VCaP (cell line): Measurements from ENCODE around the gene MUC6.

ENCODE experiments used
- H3K27ac ChIP-seq: fragments of 450-650 bp; 2 replicates; pipeline ENCODE4 v1.5.1; 2017
- TF ChIP-seq, protein P1 (sequence below): fragments of 450-650 bp; conservative IDR thresholded peaks from 2 replicates; pipeline ENCODE4 v1.5.1; 2017; ENCODE audit warnings: mild to moderate bottlenecking, moderate library complexity

The MUC6 gene

DNA sequence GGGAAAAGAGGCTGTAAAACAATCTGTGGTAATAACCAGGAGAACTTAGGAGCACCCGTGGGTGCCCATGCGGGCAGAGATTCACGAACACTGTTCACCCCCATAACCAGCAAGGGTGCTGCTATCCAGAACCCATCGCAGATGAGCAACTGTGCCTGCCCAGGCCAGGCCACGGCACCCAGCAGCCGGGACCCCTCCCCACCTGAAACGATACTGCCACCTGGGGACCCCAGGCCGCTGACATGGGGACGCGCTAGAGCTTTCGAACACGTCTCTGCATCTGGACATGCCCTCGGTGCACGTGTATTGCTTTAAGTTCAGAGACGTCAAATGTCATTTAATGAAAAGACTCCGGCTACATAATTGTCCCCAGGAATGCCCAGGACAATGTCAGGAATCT, 23.9 kb upstream of the MUC6 start:
- no peak overlapping the region for H3K27ac ChIP-seq
- TF ChIP-seq, protein P1, sequence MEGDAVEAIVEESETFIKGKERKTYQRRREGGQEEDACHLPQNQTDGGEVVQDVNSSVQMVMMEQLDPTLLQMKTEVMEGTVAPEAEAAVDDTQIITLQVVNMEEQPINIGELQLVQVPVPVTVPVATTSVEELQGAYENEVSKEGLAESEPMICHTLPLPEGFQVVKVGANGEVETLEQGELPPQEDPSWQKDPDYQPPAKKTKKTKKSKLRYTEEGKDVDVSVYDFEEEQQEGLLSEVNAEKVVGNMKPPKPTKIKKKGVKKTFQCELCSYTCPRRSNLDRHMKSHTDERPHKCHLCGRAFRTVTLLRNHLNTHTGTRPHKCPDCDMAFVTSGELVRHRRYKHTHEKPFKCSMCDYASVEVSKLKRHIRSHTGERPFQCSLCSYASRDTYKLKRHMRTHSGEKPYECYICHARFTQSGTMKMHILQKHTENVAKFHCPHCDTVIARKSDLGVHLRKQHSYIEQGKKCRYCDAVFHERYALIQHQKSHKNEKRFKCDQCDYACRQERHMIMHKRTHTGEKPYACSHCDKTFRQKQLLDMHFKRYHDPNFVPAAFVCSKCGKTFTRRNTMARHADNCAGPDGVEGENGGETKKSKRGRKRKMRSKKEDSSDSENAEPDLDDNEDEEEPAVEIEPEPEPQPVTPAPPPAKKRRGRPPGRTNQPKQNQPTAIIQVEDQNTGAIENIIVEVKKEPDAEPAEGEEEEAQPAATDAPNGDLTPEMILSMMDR: no peak

- H3K27ac ChIP-seq: no peak overlapping the region
- TF ChIP-seq, protein P1: no peak
Measured at GRCh38 chr11:1059759-1060158, 23.2 kb upstream of the MUC6 start.

- H3K27ac ChIP-seq: no peak overlapping the region
- TF ChIP-seq, protein P1: no peak
Measured at GRCh38 chr11:1057806-1058205, 21.3 kb upstream of the MUC6 start.

GRCh38 chr11:1055990-1056771, 19.7 kb upstream of the MUC6 start:
- H3K27ac ChIP-seq: peak overlapping the region; percentile 99
- TF ChIP-seq, protein P1: no peak

GRCh38 chr11:1055109-1055703, 18.7 kb upstream of the MUC6 start:
- TF ChIP-seq, protein P1: no peak

GRCh38 chr11:1054143-1055108, 17.9 kb upstream of the MUC6 start:
- TF ChIP-seq, protein P1: 0 out of 2 replicates have a peak, but pooled peaks have one; percentile 26
- H3K27ac ChIP-seq: peak overlapping the region; percentile 99

More at GRCh38 chr11:1055109-1055703, 18.7 kb upstream of the MUC6 start:
- H3K27ac ChIP-seq: peak overlapping the region; percentile 99
